HG03575 (cell line): Measurements from ENCODE around the gene SQSTM1.

ENCODE experiments used
- ATAC-seq: cut with Tn5 transposase; IDR thresholded peaks from one replicate; pipeline ENCODE4 v1.9.1; 2021; ENCODE audit not compliant: unreplicated experiment, insufficient number of reproducible peaks, low FRiP score; ENCODE audit errors: extremely low read depth

The SQSTM1 gene

GRCh38 chr5:179793468-179794139 lies 27.1 kb upstream of the SQSTM1 start, which contains the start of gene LTC4S:
TSS of gene LTC4S (plus strand) at chr5:179793986. CDS start at chr5:179794081, 95 bp downstream.
- no peak for ATAC-seq

- ATAC-seq, result no peak
Observed at GRCh38 chr5:179794171-179794570, 26.5 kb upstream of the SQSTM1 start.

- ATAC-seq, result no peak
Observed at GRCh38 chr5:179794575-179794974, 26.1 kb upstream of the SQSTM1 start.

- ATAC-seq, result no peak
Observed at GRCh38 chr5:179795049-179795862, 25.4 kb upstream of the SQSTM1 start.

- no peak for ATAC-seq
Observed at GRCh38 chr5:179795863-179796833, 24.6 kb upstream of the SQSTM1 start.

GRCh38 chr5:179796877-179797608 lies 23.7 kb upstream of the SQSTM1 start:
- ATAC-seq, result no peak

GRCh38 chr5:179797741-179798140 lies 23.0 kb upstream of the SQSTM1 start:
- no peak for ATAC-seq

GRCh38 chr5:179798144-179798770 lies 22.4 kb upstream of the SQSTM1 start:
- ATAC-seq, result no peak

- no peak for ATAC-seq
Observed at GRCh38 chr5:179798771-179799643, 21.7 kb upstream of the SQSTM1 start.

GRCh38 chr5:179799644-179799973 lies 21.1 kb upstream of the SQSTM1 start:
- ATAC-seq, result no peak

GRCh38 chr5:179800071-179800695 lies 20.5 kb upstream of the SQSTM1 start:
- ATAC-seq, result no peak

GRCh38 chr5:179800696-179801201 lies 20.0 kb upstream of the SQSTM1 start:
- ATAC-seq, result no peak

GRCh38 chr5:179801304-179802206 lies 19.1 kb upstream of the SQSTM1 start:
- no peak for ATAC-seq

GRCh38 chr5:179802207-179802883 lies 18.4 kb upstream of the SQSTM1 start:
- ATAC-seq, result no peak

GRCh38 chr5:179802950-179803562 lies 17.6 kb upstream of the SQSTM1 start:
- no peak for ATAC-seq
